Heart left ventricle (tissue), 16 donors: ENCODE results near the gene DNAJB1. TPM values are rescaled to one million over a fixed set of nuclear protein-coding genes. Genes with fewer than 3 reads are reported as not detected.

Experiments used
- ATAC-seq, 4 donors: fragments of 200-7000 bp; cut with Tn5 transposase; one replicate each; pipeline ENCODE4 v1.9.1; 2020 to 2022; ENCODE audit warnings: moderate library complexity in 4 of 4, mild to moderate bottlenecking in 3 of 4, moderate number of reproducible peaks in 1 of 4
- DNase-seq, 5 donors: peaks; one replicate each; pipeline ENCODE4 v3.0.0-alpha.2; 2020
- H3K27ac ChIP-seq, 12 donors: fragments of 200-600 bp; sonication (generic) in 4 of 12; one replicate each; pipeline versions ENCODE4 v1.5.0 to v1.8.0; 2016 to 2022; ENCODE audit warnings: mild to moderate bottlenecking in 2 of 12
- H3K27me3 ChIP-seq, 9 donors: fragments of 200-600 bp; sonication (generic) in 2 of 9; one replicate each; pipeline versions ENCODE4 v1.5.1 to v1.8.0; 2016 to 2022; ENCODE audit warnings: mild to moderate bottlenecking in 3 of 9
- H3K36me3 ChIP-seq, 9 donors: fragments of 200-600 bp; sonication (generic) in 2 of 9; one replicate each; pipeline versions ENCODE4 v1.5.0 to v1.8.0; 2018 to 2022; ENCODE audit warnings: mild to moderate bottlenecking in 2 of 9
- H3K4me1 ChIP-seq, 12 donors: fragments of 200-600 bp; sonication (generic) in 4 of 12; one replicate each; pipeline versions ENCODE4 v1.5.0 to v1.8.0; 2016 to 2022; ENCODE audit warnings: mild to moderate bottlenecking in 3 of 12
- H3K4me3 ChIP-seq, 12 donors: fragments of 200-600 bp; sonication (generic) in 4 of 12; one replicate each; pipeline versions ENCODE4 v1.5.0 to v1.8.0; 2017 to 2022; ENCODE audit warnings: mild to moderate bottlenecking in 9 of 12, moderate library complexity in 4 of 12
- H3K9me3 ChIP-seq, 12 donors: fragments of 200-600 bp; sonication (generic) in 4 of 12; one replicate each; pipeline versions ENCODE4 v1.5.0 to v1.8.0; 2016 to 2022; ENCODE audit warnings: mild to moderate bottlenecking in 1 of 12
- POLR2A ChIP-seq, 2 donors: fragments of 450-650 bp; IDR thresholded peaks; one replicate each; pipeline ENCODE4 v1.6.1; 2017; ENCODE audit warnings: antibody characterized with exemption in 2 of 2, mild to moderate bottlenecking in 2 of 2, moderate library complexity in 2 of 2
- WGBS, 4 donors: extraction: QIAGEN DNeasy Blood & Tissue Kit in 2 of 4; methylation state at CpG; one replicate each; pipeline versions ENCODE4 v1.1.5 to v1.1.7; 2013 to 2018; 5-methylcytosine and 5-hydroxymethylcytosine counted together
- intact Hi-C, 10 donors: fragments of 100-400 bp; cut with DNase I; formaldehyde crosslinking; loops; one replicate each; pipeline versions ENCODE4 v1.11.1 to v1.14.2; 2022
- polyA plus RNA-seq, 2 donors: library from polyadenylated mRNA; stranded (reverse); fragments of 200-250 nt; gene quantifications; one replicate each; pipeline ENCODE4 v1.2.3, GENCODE V29; 2013
- total RNA-seq, 9 donors: library from RNA; depleted of rRNA in 2 of 9; stranded (reverse); fragments of >200 nt in 2 of 9; fragmentation: NEBNext Ultra II Directional in 3 of 9; extraction: Animal tissue kit (Norgen Biotek cat#: 25700) in 3 of 9; gene quantifications; one replicate each; pipeline versions ENCODE4 v1.1.0 to v1.2.4, GENCODE V29; 2016 to 2023
- TF ChIP-seq, protein P1 (sequence below), 12 donors: fragments of 200-600 bp; sonication (generic) in 4 of 12; IDR thresholded peaks; one replicate each; pipeline versions ENCODE4 v1.5.0 to v1.8.0; 2018 to 2022; ENCODE audit warnings: antibody characterized with exemption in 12 of 12, mild to moderate bottlenecking in 5 of 12
- donor health status: ischemic (EF 13 %, LVEDD 7.1; RV severe dilation, severe dysfunction).
- donor health status: healthy with polysubstance abuse.
- donor health status: DM: no; HTN: yes; CAD: no.
- donor health status: DM: no; HTN: no; CAD: no.
- donor health status: ischemic (EF 25% LVEDD 6.9; RV normal size, moderate dysfunction).
- donor health status: ischemic (EF 25% LVEDD 5.7; RV mildly dilated, moderate dysfunction).
- donor health status: healthy.
- donor health status: DM: yes; HTN: yes; CAD: no.
- donor health status: ischemic (EF 35%, LVEDD 5.7; RV mildly dilated, moderate dysfunction).
- donor health status: nonischemic (EF 11% LVEDD 7.7; RV severe dilation, severe dysfunction).
- donor health status: DM: yes; HTN: yes; CAD: no.
- donor health status: PGD.
- donor health status: ischemic (EF 29% LVEDD 5.4; RV normal size, mild dysfunction).
- donor health status: nonischemic (EF 23%, LVEDD 6.1; RV moderate dilation, normal function).

DNAJB1 gene
- total and polyA plus RNA-seq, 11 donors, result 27.5 to 70.6 (median 44.8) TPM

DNA sequence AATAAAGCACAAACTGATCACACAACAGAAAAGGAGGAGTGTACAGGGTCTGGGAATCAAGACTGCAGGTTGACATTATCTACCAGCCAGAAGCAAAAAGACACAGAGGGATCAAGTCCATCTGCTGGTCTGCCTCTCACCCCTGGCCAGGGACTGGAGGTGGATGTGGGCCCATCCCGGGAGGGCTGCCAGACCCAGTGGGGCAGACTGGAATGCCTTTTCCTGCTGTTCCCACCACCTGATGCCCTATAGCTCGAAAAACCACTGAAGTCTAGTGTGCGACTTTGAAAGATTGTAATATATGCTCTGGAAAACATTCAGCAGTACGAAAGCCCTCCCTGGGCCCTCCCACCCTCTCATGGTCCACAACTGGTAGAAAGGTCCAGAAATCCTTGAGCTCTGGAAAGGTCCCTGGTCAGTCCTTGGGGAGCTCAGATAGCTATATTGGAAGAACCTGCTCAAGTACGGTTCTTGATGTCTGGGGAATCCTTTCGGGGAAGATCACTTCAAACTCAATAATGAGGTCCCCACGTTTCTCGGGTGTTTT lies 2.6 kb downstream of the DNAJB1 start:
- no peak for TF ChIP-seq POLR2A (IDR thresholded peaks at IDR 0.05)
- TF ChIP-seq, protein P1, sequence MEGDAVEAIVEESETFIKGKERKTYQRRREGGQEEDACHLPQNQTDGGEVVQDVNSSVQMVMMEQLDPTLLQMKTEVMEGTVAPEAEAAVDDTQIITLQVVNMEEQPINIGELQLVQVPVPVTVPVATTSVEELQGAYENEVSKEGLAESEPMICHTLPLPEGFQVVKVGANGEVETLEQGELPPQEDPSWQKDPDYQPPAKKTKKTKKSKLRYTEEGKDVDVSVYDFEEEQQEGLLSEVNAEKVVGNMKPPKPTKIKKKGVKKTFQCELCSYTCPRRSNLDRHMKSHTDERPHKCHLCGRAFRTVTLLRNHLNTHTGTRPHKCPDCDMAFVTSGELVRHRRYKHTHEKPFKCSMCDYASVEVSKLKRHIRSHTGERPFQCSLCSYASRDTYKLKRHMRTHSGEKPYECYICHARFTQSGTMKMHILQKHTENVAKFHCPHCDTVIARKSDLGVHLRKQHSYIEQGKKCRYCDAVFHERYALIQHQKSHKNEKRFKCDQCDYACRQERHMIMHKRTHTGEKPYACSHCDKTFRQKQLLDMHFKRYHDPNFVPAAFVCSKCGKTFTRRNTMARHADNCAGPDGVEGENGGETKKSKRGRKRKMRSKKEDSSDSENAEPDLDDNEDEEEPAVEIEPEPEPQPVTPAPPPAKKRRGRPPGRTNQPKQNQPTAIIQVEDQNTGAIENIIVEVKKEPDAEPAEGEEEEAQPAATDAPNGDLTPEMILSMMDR (IDR thresholded peaks at IDR 0.05), result no peak
- DNase-seq (no peak), ATAC-seq (no peak)
- Histone ChIP-seq H3K27me3 (no peaks in the 10 kb centered on the region), H3K27ac (peak overlapping the region in 3 of 12 donors; percentile 96 to 100 (median 99)), H3K9me3 (no peaks in the 10 kb centered on the region), H3K4me3 (peak overlapping the region in 11 of 12 donors; percentile 66 to 100 (median 86)), H3K36me3 (peaks cover 2 to 38% (median 27%) of the 10 kb centered on the region in 9 donors), H3K4me1 (peaks cover 0 to 57% (median 39%) of the 10 kb centered on the region in 12 donors)
- intact Hi-C loops, result loop anchor here in 1 of 10 donors (2.0 kb wide), 1 partner anchor 19 kb away; the partner anchor contains the start of gene GIPC1
- 50 to 76% (median 65%) methylated on average over 8 of the region's 8 CpGs for WGBS, 4 donors

- Histone ChIP-seq H3K9me3 (no peaks in the 10 kb centered on the region), H3K4me3 (no peak overlapping the region), H3K36me3 (peaks cover 2 to 38% (median 27%) of the 10 kb centered on the region in 9 donors), H3K4me1 (peaks cover 0 to 59% (median 40%) of the 10 kb centered on the region in 12 donors), H3K27me3 (no peaks in the 10 kb centered on the region), H3K27ac (peak overlapping the region in 4 of 12 donors; percentile 1 to 31 (median 16))
- ATAC-seq (no peak), DNase-seq (no peak)
- 68 to 72% (median 70%) methylated on average over 8 of the region's 8 CpGs for WGBS, 4 donors
- intact Hi-C loops, result no loop called here
- TF ChIP-seq, protein P1 (IDR thresholded peaks at IDR 0.05), result no peak
- TF ChIP-seq POLR2A (IDR thresholded peaks at IDR 0.05), result no peak
These were observed 3.9 kb downstream of the DNAJB1 start for GRCh38 chr19:14514215-14514863.

- H3K4me3 ChIP-seq, result no peak overlapping the region
- H3K4me1 ChIP-seq, result peaks cover 0 to 57% (median 37%) of the 10 kb centered on the region in 12 donors
- H3K36me3 ChIP-seq, result peaks cover 2 to 38% (median 27%) of the 10 kb centered on the region in 9 donors
- ATAC-seq (no peak), DNase-seq (no peak)
- no peak for TF ChIP-seq POLR2A (IDR thresholded peaks at IDR 0.05)
- TF ChIP-seq, protein P1 (IDR thresholded peaks at IDR 0.05), result no peak
- 91 to 96% (median 92%) methylated on average over 14 of the region's 14 CpGs for WGBS, 4 donors
- no peaks in the 10 kb centered on the region for H3K9me3 ChIP-seq
- intact Hi-C loops, result no loop called here
- no peaks in the 10 kb centered on the region for H3K27me3 ChIP-seq
- no peak overlapping the region for H3K27ac ChIP-seq
These were observed 5.7 kb downstream of the DNAJB1 start for GRCh38 chr19:14512406-14512961.

DNA sequence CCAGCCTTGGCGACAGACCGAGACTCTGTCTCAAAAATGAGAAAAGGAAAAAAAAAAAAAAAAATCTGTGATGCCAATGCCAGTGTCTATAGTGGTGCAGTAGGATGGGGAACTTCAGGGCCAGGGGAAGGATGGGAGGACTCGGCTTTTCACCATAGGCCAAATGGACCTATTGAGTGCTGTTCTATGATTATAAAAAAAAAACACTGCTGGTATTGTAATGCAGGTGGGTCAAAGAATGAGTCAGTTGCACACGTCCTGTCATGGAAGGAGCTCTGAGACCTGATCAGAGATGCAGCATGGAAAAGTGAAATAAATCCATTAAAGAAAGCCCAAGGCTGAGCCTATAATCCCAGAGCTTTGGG lies 7.0 kb downstream of the DNAJB1 start:
- TF ChIP-seq, protein P1 (IDR thresholded peaks at IDR 0.05), result no peak
- H3K4me3 ChIP-seq, result peak overlapping the region in 2 of 12 donors; percentile 23
- intact Hi-C loops, result no loop called here
- H3K27ac ChIP-seq, result peak overlapping the region in 6 of 12 donors; percentile 7 to 73 (median 56)
- no peak for DNase-seq
- WGBS, 4 donors, result 88 to 92% (median 91%) methylated on average over 4 of the region's 4 CpGs
- peaks cover 2 to 32% (median 23%) of the 10 kb centered on the region in 9 donors for H3K36me3 ChIP-seq
- no peaks in the 10 kb centered on the region for H3K9me3 ChIP-seq
- no peaks in the 10 kb centered on the region for H3K27me3 ChIP-seq
- ATAC-seq, result no peak
- H3K4me1 ChIP-seq, result peaks cover 0 to 49% (median 29%) of the 10 kb centered on the region in 12 donors
